ENCODE measurements around the gene SLC6A7.
A peak's percentile ranks its signal among the peaks of the same experiment; 100 is the strongest.
"Not testable (repeated sequence)": the region's sequence is repeated elsewhere in the genome, so short reads cannot be mapped to it uniquely, and the experiment has no call there.

Gene SLC6A7

GRCh38 chr5:150219861-150220260 is 30.0 kb downstream of the SLC6A7 start:
- no peak for DNase-seq

GRCh38 chr5:150221471-150221870 is 31.6 kb downstream of the SLC6A7 start:
- no peak for DNase-seq

GRCh38 chr5:150222906-150223305 is 33.0 kb downstream of the SLC6A7 start:
- no peak for DNase-seq

DNA sequence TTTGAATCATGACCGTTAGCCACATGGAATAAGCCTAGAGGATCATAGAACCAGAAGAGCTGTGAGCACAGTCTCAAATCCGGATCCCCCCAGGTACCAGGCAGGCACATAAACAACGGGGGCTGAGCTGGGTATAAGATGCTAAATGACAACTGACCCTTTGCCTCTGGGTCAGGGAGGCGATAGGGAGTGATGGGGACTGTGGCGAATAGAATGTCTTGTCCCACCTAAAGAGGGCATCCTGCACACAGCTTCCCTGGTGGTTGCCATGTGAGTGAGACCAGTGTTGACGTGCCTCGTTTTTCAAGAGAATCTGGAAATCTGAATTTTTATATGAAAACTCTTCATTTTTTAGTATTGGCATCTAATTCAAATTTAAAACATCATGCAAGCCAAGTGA is 33.6 kb downstream of the SLC6A7 start:
- DNase-seq = no peak

GRCh38 chr5:150224483-150225027 is 34.7 kb downstream of the SLC6A7 start:
- DNase-seq = no peak

- DNase-seq = no peak
These were observed 37.2 kb downstream of the SLC6A7 start for GRCh38 chr5:150227036-150227435.

DNA sequence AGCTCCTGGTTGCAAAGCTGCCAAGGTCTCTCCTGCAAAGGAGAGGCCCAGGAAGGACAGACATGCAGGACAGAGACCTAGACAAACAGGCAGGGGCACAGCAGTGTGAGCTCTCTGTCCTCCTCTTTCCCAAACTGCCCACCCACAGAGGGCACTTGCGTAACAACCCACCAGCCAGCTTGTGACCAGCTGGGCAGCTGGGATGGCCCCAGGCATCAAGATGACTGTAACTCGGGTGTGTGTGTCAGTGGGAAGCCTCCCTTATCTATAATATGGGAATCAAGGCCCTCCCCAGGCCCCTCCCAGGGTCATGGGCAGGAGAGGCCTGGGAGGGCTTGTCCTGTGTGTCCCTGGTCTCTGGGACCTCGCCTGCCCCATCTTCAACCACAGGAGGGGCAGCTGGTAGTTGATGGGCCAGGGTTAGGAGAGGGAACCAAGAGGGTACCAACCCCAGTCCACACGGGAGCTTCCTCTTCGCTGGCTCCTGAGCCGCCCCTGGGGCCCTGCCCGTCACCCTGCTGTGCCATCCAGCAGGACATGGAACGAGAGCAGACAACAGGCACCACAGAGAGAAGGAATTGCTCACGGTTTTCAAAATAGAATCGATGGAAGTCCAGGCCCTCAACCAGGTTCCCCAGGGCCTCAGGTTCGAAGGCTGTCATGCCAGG is 37.9 kb downstream of the SLC6A7 start:
- peak; percentile 35 for DNase-seq

- DNase-seq = no peak
These were observed 39.7 kb downstream of the SLC6A7 start for GRCh38 chr5:150229571-150229970.

DNA sequence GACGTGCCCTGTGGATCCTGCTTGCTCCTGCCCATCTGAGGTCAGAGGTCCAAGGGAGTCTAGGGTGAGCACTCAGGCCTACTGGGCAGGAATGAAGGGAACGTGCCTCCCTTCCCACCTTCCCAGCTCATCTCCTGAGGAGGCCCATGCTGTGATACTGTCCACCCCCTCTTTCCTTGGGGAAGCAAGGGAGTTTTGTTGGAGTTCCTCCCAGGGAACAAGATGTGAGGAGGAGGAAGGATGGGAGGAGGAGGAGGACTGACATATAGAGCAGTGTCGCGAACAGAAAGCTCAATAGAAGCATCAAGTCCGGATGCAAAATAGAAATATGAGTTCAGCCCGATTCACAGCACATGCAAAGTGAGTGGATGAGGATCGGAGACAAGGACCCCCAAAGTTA is 41.0 kb downstream of the SLC6A7 start:
- no peak for DNase-seq

DNA sequence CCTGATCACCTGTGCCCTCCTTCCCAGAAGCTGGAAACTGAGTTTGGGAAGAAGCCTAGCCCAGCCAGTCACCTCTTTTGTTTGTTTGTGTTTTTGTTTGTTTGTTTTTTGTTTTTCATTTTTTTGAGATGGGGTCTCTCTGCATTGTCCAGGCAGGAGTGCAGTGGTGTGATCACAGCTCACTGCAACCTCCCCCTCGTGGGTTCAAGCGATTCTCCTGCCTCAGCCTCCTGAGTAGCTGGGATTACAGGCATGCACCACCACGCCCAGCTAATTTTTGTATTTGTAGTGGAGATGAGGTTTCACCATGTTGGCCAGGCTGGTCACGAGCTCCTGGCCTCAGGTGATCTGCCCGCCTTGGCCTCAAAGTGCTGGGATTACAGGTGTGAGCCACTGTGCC is 43.8 kb downstream of the SLC6A7 start:
- not testable (repeated sequence) for DNase-seq

DNA sequence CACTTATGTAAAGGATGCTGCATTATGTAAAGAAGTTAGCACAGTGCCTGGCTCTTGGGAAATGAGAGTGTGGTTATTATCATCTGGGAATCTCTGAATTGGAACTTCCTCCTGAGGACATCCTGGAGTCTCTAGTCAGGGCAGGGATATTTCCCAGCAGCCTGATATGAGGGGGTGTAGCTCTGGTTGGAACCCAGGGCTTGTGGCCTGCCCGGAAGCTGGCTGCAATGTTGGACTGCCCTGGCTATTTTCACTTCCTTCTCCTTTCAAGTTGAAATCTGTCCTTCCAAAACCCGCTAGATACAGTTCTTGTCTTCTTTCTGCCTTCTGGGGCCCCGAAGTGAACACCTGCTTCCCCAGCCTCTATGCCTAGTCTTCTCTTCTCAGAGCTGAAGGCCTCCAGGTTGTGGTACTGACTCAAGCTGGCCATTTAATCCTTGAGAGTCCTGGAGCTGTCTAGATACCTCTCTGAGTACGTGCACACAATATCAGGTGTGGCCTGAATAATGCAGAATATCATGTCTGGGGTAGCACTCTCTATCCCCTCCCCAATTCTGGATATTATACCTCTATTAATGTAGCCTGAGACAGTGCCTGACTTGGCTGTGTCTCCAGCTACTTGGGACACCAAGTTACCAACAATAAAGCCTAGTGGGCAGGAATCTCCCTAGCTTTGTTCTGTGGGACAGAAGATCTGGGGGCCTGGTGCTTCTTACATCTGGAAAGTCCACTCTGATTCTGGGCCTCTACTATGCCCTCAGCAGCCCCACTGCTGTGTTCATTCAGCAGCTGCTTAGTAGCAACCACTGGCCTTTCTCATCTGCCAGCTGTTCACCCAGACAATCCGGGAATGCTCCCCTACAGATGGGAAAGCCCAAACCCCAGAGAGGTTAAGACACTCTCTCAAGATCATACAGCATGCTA is 45.0 kb downstream of the SLC6A7 start:
- no peak for DNase-seq

- no peak for DNase-seq
These were observed 45.6 kb downstream of the SLC6A7 start for GRCh38 chr5:150235500-150235854.

DNA sequence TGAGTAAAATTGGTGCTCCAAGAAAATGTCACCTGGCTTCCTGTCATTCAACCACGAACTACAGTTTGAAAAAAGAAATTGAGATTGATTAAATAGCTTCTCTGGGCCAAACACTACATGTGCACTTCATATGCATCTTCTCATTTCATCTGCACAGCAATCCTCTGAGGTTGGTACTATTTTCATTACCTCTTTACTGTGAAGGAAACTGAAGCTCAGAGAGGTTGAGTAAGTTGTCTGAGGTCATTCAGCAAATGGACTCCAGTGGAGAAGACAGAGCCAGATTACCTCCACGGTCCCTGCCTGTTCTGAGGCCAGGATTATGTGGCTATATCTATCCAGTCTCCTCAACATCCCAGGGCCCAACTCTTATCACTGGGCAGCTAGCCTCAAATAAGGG is 46.5 kb downstream of the SLC6A7 start:
- DNase-seq = no peak

DNA sequence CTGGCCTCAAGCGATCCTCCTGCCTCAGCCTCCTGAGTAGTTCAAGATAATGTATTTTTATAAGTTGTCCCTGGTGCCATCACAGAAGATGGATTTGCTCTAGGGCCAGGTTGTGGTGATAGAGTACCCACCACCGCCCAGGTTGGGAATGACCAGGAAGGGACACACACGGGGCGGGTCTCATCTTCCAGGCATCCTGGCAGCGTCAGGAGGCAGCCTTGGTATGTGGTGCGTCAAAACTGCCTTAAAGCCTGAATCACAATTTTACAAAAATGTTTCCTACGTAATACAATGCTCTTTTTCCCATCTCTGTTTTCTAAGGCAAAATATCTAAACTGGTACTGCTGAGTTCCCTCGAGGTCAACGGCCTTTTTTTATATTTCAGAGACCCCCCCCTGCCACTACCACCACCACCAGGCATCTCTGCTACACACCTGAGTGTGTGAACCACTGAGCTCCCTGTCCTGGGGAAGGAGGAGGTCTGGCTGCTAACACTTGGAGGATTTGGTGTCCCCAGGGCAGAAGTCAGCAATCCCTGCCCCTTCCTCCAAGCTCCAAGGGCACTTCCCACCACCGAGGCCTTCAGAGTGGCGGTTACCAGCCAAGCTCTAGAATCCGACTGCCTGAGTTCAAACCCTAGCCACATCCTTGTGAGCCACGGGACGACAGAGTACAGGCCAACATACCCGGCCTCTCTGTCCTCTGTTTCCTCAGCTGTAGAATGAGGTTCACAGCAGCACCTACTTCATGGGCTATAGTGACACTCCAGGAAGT is 47.3 kb downstream of the SLC6A7 start:
- DNase-seq = no peak

DNA sequence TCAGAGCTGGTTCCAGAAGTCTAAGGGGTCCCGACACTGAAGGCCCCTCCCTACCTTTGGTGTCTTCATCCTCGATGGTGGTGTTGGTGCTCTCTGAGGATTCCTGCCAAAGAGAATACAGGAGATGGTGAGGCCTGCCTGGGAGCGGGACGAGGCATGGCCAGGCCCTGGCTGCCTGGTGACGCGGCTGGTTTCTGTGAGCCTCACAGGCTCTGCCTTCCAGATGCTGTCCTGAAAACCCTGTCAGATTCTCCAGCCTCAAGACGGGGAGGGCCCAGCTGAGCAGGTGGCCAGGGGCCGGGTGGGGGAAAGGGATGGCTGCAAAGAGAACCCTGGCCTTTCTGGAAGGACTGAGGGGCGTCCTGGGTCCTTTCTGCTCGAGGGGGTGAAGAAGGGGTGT is 48.8 kb downstream of the SLC6A7 start:
- no peak for DNase-seq

- no peak for DNase-seq
These were observed 49.4 kb downstream of the SLC6A7 start for GRCh38 chr5:150239099-150239793.

DNA sequence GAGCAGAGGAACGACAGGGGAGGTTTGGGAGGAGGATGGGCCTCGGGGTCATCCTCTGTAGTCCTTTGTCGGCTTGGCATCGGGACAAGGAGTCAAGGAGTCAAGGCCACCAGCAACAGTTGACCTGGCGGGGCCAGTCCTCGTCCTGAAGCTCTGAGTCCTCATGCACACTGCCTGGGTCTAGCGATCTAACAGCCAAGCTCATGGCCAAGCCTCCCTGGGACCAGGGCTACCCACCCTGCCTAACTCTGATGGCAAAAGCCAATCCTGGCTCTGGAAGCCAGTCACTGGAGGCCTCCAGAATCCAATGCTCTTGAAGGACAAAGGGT is 49.9 kb downstream of the SLC6A7 start:
- DNase-seq = no peak

DNA sequence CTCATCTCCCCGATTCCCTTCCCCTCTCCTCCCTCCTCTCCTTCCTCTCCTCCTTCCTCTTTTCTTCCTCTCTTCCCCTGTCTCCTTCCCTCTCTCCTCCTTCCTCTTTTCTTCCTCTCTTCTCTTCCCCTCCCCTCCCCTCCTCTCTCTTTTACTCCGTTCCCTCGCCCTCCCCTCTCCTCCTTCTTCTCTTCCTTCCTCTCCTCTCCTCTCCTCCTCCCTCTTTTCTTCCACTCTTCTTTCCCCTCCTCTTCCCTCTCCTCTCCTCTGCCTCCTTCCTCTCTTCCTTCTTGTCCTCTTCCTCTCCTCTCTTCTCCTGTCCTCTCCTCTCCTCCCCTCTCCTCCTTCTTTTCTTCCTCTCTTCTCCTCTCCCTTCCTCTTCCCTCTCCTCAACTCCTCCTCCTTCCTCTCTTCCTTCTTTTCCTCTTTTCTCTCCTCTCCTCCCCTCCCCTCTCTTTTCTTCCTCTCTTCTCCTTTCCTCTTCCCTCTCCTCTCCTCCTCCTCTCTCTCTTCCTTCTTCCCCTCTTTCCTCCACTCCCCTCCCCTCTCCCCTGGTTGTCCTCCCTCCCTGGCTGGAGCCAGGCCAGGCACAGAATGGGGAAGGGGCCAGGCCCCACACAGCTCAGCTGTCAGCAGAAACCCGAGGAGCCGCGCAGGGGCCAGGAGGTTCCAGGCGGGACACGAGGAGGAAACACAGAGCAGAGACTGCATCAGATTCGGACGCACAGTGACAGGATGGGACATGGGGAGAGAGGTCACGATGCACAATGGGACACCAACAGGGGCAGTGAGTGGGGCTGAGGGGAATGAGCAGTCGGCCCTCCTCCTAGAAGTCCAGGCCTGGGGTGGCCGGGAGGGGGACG is 51.7 kb downstream of the SLC6A7 start:
- DNase-seq = no peak

DNA sequence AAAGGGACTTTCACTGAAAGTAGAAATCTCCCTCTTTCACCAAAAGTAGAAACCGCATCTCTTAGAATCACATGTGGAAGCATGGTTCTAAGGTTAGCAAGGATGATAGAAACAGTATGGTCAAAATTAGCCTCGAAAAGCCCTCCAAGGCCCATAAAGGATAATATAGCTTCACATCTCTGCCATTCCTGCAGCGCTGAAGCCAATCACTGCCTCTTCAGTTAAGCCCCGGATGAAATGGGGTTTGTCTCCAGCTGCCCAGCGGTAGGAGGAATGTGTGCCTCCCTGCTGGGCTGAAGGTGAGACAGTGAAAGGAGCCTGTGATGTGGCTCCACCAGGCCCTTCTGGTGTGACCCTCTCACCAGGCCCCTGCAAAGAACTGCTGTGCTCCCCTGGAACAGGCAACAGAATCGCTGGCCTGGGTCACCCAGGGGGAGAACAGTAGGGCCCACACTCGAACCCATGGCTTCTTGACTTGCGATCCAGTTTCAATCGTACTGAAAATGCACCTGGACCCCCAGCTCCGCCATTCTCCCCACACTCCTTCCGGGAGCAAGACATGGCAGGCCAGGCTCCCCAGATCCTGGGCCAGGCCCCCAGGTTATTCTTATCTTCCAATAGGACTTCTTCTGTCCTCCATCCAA is 52.5 kb downstream of the SLC6A7 start:
- DNase-seq = no peak

- no peak for DNase-seq
These were observed 53.7 kb downstream of the SLC6A7 start for GRCh38 chr5:150243590-150243989.

GRCh38 chr5:150244209-150244608 is 54.3 kb downstream of the SLC6A7 start:
- no peak for DNase-seq

Data from T1000 (cell line).